Measurements from ENCODE around the gene PSD2.

- TF ChIP-seq CTCF (IDR thresholded peaks at IDR 0.05; ENCODE audit: low read depth, low read length) (no peak), EZH2phosphoT487 (IDR thresholded peaks at IDR 0.05; ENCODE audit: low read depth) (no peak)
These were observed 76.0 kb downstream of the PSD2 start for GRCh38 chr5:139871614-139872013.

Measured in OCI-LY3 (cell line).